DMS53 (cell line): ENCODE data around the gene CCDC17.
A peak's percentile ranks its signal among the peaks of the same experiment; 100 is the strongest.
"Not testable (repeated sequence)": the region's sequence is repeated elsewhere in the genome, so short reads cannot be mapped to it uniquely, and the experiment has no call there.

Experiments used
- DNase-seq: peaks from one replicate; lab custom pipeline; 2025; lab: John Stamatoyannopoulos, UW

The CCDC17 gene

DNA sequence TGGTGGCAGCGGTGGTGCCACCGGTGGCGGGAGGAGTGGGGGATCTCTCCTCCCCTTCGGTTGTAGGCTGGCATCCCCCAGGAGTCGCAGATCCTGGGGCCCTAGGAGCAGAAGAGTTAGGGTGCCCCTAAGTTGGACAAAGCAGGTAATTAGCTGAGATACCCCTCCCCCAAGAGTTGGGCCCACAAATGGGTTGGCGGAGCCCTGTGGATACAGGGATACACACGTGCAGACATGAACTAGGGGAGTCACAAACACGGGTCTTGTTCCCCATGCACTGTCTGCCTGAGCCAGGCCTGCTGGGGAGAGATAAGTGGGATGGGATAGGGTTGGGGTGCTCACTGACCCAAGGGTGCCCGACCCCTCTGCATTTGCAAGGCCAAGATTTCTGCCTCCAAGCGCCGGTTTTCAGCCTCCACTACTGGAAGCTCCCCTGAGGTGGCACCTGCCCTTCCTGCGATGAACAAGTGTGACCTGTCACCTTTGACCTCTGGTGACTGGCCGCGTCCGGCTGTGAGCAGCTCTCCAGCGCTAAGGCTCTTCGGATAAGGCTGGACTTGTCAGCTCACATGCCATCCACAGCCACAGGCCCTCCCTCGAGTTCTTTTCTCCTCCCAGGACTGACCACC lies 1.8 kb downstream of the CCDC17 start:
- no peak for DNase-seq

DNA sequence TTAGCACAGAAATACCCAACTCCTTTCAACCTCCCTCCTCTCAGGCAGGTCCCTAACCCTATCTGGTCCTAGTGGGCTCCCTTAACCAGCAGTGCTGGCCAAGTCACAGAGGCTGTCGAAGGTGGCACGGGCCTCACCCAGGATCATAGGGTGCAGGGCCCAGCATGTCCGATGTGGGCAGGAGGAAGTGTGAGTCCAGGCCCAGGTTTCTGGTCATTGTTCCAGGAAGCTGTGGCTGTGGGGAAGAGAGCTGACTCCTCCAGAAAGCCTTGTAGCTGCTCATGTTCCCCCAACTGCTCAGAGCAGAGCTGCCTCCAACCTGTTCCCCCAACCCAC lies 2.4 kb downstream of the CCDC17 start:
- DNase-seq = no peak

- DNase-seq = no peak
Observed at GRCh38 chr1:45620588-45621500, 3.0 kb downstream of the CCDC17 start.

DNA sequence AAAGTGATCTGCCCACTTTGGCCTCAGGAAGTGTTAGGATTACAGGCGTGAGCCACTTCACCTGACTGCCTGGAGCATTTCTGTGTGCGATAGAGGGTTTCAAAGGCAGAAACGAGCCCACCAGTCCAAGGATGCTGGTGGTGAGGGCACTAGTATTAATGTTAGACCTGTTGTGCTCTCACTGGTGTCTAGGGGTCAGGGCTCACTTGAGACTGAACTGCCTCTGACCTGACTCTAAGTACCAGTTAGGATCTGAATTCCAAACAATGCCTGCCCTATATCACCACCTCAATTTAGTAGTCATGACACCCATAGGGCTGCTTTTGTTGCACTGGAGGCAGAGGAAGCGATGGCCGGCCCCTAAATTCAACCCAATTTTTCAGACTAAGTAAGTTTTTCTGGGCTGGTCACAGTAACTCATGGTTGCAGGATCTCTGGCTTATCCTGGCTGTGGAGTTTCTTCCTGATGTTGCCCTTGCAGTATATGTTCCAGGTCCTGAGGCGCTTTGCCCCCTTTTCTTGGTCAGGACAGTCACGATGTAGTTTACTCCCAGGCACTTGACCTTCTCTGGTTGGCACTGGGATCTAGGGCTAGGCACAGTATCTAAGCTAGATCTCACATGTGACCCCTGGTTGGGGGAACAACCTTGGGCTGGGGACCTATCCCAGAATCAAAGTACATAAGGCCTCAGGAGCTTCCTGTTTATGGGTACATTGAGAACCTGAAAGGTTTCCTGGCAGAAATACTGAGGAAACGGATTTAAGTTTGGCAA lies 4.5 kb downstream of the CCDC17 start:
- peak; percentile 12 for DNase-seq

DNA sequence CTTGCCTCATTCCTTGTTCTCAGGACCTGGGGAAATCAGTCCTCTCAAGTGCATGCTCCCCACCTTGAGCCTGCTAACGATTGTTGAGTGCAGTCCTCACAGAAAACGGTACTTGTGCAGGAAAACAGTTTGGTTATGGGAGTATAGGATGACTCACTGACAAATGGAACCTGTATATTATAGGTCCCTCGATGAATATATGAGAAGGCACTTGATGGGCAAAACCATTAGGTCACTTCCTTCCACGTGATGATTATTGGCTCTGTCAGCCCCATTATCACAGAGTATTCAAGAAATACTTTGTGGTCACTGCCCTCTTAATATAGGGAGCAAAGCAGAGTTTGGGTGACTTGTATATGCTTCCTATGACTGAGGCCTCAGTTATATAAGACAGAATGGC lies 6.2 kb downstream of the CCDC17 start:
- DNase-seq = peak; percentile 42

GRCh38 chr1:45615885-45616284 lies 8.0 kb downstream of the CCDC17 start:
- DNase-seq = no peak

DNA sequence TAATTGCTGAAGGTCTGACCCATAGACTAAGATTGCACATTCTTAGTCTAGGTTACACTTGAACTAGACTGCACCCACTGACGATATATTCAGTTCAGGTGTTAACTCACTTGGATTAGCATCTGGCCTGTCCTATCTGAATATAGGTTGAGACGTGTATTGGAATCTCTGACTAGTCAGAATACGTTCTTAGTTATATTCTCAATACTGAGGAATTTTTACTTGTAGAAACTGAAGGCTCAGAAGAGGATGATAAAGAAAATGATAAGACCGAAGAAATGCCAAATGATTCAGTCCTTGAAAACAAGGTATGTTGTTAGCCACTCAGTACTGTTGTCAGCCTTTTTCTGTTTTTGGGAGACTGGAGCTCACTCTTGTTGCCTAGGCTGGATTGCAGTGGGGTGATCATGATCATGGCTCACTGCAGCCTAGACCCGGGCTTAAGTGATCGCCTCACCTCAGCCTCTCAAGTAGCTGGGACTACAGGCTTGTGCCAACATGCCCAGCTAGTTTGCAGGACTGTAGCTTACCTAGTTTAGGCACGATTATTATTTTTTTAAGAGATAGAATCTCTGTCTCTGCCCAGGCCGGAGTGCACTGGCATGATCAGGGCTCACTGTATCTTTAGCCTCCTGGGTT lies 10.8 kb downstream of the CCDC17 start:
- no peak for DNase-seq

- DNase-seq = no peak
Observed at GRCh38 chr1:45610589-45611226, 13.1 kb downstream of the CCDC17 start.

DNA sequence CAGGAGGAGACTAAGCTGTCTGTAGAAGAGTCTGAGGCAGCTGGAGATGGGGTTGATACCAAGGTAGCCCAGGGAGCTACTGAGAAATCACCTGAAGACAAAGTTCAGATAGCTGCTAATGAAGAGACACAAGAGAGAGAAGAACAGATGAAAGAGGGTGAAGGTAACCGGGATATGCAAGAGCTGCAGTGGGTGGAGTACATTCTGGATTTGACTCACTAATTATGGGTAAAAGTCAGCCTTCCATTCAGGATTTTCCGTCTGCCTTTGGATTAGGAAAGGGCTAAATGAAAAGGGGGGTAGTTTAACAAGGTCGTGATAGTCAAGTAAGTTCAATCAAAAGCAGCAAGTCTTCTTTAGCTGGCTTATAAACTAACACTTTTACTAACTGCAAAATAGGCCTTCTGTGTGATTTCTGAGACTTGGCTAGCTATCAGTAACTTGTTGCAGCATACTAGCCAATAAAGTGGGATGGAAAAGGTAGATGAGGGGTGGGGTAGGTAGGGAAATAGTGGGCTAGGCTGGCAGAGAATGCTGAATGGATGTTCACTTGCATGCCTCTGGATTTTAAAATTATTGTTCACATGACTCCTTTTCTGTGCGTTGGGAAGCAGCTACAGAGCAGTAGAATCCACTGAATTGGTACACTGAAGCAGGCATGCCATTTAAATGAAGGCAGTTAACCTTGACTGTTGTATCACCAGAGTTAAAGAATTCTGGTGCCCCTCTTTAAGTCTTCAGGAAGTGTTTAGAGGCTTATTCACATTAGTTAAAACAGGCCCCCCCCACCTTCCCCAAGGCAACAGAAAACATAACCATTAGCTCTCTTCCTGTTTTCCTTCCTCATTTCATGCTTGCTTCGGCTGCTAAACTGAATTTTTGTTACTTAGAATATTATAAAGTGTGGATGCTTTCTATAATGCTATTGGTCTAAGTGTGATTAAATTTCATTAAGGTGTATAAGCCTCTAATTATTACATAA lies 15.4 kb downstream of the CCDC17 start:
- no peak for DNase-seq

DNA sequence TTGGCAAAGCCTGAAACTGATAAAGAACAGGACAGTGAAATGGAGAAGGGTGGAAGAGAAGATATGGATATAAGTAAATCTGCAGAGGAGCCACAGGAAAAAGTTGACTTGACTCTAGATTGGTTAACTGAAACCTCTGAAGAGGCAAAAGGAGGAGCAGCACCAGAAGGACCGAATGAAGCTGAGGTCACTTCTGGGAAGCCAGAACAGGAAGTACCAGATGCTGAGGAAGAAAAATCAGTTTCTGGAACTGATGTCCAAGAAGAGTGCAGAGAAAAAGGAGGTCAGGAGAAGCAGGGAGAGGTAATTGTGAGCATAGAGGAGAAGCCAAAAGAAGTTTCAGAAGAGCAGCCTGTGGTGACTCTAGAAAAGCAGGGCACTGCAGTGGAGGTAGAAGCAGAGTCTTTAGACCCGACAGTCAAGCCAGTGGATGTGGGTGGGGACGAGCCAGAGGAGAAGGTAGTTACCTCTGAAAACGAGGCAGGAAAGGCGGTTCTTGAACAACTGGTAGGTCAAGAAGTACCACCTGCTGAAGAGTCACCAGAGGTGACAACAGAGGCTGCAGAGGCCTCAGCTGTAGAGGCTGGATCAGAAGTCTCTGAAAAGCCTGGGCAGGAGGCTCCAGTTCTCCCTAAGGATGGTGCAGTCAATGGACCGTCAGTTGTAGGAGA lies 16.3 kb downstream of the CCDC17 start:
- DNase-seq = no peak

- DNase-seq = no peak
Observed at GRCh38 chr1:45604239-45604638, 19.6 kb downstream of the CCDC17 start.

- DNase-seq = not testable (repeated sequence)
Observed at GRCh38 chr1:45596765-45597164, 27.1 kb downstream of the CCDC17 start.

DNA sequence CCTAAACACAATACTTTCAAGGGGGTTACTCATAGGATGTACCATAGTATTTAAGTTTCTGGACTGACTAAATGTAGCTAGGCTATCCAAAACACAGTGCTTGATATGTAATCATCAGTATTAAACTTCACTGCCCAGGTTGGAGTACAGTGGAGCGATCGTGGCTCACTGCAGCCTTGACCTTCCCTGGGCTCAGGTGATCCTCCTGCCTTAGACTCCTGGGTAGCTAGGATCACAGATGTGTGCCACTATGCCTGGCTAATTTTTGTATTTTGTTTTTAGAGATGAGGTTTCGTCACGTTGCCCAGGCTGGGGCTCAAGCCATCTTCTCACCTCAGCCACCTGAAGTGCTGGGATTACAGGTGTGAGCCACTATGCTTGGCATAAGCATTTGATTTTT lies 29.4 kb downstream of the CCDC17 start:
- DNase-seq = no peak

DNA sequence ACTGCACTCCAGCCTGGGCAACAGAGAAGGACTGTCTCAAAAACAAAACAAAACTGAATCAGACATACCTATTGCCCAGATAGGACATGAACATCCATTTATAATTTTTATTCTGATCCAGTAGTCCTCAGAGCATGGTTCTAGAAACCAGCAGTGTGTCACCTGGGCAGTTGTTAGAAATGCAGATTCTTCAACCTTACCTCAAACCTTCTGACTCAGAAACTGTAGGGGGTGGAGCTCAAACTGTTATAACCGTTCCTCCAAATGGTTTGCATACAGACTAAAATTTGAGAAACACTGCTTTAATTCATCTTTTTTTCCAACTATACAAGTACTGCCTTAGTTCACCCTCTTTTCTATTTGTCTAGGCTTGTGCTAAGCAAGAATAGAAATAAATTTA lies 34.0 kb downstream of the CCDC17 start:
- no peak for DNase-seq

DNA sequence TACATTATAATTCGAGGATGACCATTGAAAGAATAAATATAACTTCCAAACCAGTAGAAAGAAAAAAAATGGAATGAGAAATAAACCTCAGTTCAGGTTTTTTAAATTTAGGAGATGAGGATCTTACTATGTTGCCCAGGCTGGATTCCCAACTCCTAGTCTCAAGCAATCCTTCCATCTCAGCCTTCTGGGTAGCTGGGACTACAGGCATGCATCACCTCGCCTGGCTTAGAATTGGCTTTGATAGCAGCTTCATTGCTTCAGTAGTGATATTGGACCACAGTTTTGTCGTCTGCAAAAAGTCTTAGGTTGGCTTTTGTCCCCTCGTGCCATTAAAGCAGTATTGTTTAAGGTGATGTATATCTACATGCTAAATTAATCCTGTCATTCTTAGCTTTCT lies 37.1 kb downstream of the CCDC17 start:
- no peak for DNase-seq

DNA sequence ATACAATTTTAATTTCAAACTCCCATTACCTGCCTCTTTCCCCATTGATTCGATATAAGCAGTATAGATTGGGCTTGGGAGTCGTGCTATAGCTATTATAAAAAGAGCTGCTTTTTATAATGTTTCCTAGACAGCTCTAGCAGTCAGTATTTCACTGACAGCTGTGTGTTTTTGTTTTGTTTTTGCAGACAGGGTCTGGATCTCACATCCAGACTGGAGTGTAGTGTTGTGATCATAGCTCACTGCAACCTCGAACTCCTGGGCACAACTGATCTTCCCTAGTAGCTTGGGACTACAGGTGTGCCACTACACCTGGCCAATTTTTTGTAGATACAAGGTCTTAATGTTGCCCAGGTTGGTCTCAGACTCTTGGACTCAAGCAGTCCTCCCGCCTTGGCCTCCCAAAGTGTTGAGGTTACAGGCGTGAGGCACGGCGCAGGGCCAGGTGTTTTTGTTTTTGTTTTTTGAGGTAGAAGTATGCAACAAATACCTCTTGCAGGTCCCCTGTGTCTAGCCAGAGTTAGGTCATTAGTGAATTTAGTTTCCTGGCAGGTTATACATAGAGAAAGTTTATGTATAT lies 38.3 kb downstream of the CCDC17 start:
- no peak for DNase-seq

- no peak for DNase-seq
Observed at GRCh38 chr1:45585110-45585426, 38.8 kb downstream of the CCDC17 start.

GRCh38 chr1:45584351-45585109 lies 39.3 kb downstream of the CCDC17 start:
- DNase-seq = peak; percentile 98
